Stimulated activated naive CD8-positive, alpha-beta T cell treated with anti-CD3 and anti-CD28 coated beads, Interleukin-15, Interleukin-2, amounts not matched to agents 100 U/mL and 50 U/mL, for 24 hours (primary cell): ENCODE results near the gene CXCL13.
"Not testable (repeated sequence)": the region's sequence is repeated elsewhere in the genome, so short reads cannot be mapped to it uniquely, and the experiment has no call there.

Source experiments
- ATAC-seq: fragments of 150-1000 bp; cut with Tn5 transposase; one replicate; pipeline ENCODE4 v1.10.0; 2021
- DNase-seq: peaks from one replicate; pipeline ENCODE4 v3.0.0; 2021

CXCL13 gene

GRCh38 chr4:77605210-77605902, at the start of gene CXCL13:
TSS of gene CXCL13 (plus strand) at chr4:77605820. CDS start at chr4:77605866, 46 bp downstream.
- no peak for ATAC-seq
- DNase-seq = no peak

GRCh38 chr4:77560170-77560569, 45.5 kb upstream of the CXCL13 start:
- ATAC-seq (no peak), DNase-seq (no peak)

DNA sequence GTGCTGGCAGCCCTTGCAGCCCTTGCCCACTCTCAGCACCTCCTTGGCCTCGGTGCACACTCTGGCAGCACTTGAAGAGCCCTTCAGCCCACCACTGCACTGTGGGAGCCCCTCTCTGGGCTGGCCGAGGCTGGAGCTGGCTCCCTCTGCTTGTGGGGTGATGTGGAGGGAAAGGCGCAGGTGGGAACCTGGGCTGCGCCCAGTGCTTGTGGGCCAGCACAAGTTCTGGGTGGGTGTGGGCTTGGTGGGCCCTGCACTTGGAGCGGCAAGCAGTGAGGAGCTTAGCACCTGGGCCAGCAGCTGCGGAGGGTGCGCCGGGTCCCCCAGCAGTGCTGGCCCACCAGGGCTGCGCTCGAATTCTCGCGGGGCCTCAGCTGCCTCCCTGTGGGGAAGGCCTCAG, 43.9 kb upstream of the CXCL13 start:
- DNase-seq, ATAC-seq: not testable (repeated sequence)

- DNase-seq (no peak), ATAC-seq (no peak)
These were observed 41.4 kb upstream of the CXCL13 start for GRCh38 chr4:77564231-77564630.

DNA sequence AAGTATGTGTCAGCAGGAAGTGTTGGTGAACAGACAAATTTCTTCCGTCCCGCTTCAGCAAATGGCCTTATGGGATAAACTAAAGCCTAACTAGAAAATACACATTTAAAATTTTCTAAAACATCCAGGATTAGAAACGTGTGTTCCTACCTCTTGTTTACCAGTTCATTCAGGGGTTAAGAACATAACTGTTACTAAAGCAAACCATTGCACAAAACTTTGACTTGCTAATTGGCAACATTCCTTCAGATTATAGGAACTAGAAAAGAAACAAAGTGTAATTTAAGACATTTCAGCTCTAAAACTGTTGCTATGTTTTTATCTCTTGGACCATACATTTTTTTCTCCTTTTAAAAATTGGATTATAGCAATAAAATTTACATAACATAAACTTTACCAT, 39.5 kb upstream of the CXCL13 start:
- ATAC-seq = no peak
- DNase-seq = no peak

- ATAC-seq (no peak), DNase-seq (no peak)
These were observed 38.1 kb upstream of the CXCL13 start for GRCh38 chr4:77567549-77567948.

GRCh38 chr4:77570508-77571214, 35.0 kb upstream of the CXCL13 start:
- ATAC-seq, DNase-seq: not testable (repeated sequence)

- DNase-seq (no peak), ATAC-seq (no peak)
These were observed 29.3 kb upstream of the CXCL13 start for GRCh38 chr4:77576351-77576750.

- DNase-seq = no peak
- no peak for ATAC-seq
These were observed 27.5 kb upstream of the CXCL13 start for GRCh38 chr4:77578145-77578544.

GRCh38 chr4:77579406-77580076, 26.1 kb upstream of the CXCL13 start:
- ATAC-seq (peak; percentile 71), DNase-seq (no peak)

- DNase-seq (no peak), ATAC-seq (peak; percentile 73)
These were observed 23.9 kb upstream of the CXCL13 start for GRCh38 chr4:77581724-77582123.

DNA sequence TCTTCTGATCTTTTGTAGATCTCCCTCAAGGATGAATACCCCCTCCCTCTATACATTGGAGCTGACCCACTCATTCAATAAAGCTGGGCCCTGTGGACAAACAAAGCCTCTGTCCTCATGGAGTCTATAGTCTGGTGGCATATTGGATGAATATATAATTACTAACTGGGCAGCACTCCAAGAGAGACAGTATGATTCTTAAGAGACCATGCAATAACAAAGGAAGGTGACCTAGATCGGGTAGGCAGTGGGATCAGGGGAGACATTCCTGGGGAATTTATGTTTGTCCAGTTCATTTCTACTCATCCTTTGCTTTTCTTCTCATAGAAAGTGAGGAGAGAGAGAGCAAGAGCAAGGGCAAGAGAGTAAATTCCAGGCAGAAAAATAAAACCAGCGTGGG, 23.5 kb upstream of the CXCL13 start:
- no peak for DNase-seq
- ATAC-seq = no peak

GRCh38 chr4:77582711-77583110, 22.9 kb upstream of the CXCL13 start:
- DNase-seq (no peak), ATAC-seq (no peak)

DNA sequence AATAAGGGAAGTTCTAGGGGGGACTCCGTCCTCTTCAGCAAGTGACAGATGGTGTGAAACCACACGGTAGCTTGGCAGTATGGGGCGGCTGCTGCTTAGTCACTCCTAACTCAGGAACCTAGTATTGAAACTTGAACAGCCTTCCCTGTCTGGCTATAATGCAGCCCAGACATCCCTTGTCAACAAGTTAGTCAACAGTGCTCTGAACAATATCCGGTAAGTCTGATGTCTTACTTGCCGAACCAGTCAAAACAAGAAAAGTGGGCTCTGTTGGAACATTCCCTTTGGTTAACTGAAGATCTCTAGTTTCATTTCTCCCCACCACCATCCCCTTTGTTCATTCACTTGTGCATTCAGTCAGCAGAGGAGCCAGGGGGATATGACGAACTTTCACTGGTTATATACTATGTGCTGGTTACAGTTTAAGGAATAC, 18.7 kb upstream of the CXCL13 start:
- ATAC-seq = peak; percentile 97
- DNase-seq = peak; percentile 72

DNA sequence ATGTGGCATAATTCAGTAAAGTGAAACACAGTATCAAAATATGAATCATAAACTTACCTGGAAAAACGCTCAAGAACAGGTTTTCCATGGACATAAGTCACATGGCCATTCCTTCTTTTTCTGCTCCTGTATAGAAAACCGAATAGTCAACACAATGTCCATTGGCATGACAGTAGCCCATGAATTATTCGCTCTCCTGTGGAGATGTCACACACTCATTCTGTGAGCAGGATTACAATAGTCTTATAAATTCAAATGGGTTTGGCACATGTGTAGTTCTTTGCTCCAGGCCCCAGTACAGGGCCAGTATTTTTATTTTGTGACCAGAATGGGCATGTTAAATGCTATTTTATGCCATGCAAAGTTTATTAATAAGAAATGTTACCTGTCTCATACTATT, 15.1 kb upstream of the CXCL13 start:
- DNase-seq = no peak

GRCh38 chr4:77591532-77591931, 14.1 kb upstream of the CXCL13 start:
- DNase-seq = no peak
- no peak for ATAC-seq

More for the DNA sequence above, 15.1 kb upstream of the CXCL13 start:
- no peak for ATAC-seq

GRCh38 chr4:77593101-77593500, 12.5 kb upstream of the CXCL13 start:
- no peak for DNase-seq
- peak; percentile 37 for ATAC-seq

DNA sequence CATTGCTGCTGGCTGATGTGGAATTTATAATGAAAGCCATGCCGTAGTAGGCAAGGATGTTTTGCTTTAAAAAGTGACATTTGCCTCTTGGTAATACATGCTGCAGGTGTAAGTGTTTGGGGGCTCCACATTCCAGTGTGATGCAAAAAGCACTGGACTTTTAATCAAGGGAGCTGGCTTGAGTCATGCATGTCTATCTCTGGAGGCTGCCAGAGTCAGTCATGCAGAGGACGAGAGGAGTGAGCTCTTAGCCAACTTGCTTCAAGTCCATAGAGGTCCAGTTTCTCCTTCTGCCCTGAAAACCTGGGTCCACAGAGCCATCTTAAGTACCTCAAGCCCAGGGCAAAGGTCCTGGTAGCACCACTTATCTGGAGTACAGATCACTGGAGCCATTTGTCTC, 11.6 kb upstream of the CXCL13 start:
- ATAC-seq = no peak
- DNase-seq = no peak

DNA sequence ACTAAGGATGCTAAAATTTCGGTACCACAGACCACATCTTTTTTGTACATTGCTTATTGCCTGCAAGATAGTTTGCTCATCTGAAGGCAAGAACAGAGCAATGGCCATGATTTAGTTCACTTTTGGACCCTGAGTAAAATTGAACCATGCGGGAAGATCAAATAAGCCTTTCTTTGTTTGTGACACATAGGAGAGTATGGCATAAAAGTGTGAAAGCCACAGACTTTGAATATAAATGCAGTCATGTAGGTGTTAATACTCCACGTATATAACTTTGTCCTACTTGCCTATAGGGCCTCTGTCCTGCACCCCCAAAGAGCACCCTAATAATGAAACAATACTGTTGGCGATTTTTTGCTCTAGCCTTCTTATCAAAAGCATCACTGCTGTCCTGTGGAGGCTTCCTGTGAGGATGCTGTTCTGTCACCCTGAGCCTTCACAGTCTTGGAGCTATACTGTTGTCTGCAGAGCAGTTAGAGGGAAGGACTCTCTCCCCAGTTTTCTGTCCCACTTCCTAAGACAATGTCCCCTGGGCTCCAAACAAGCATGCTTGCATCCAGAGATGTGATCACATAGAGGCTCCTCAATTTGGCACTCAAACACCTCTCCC, 10.2 kb upstream of the CXCL13 start:
- DNase-seq = no peak
- ATAC-seq = peak; percentile 72

DNA sequence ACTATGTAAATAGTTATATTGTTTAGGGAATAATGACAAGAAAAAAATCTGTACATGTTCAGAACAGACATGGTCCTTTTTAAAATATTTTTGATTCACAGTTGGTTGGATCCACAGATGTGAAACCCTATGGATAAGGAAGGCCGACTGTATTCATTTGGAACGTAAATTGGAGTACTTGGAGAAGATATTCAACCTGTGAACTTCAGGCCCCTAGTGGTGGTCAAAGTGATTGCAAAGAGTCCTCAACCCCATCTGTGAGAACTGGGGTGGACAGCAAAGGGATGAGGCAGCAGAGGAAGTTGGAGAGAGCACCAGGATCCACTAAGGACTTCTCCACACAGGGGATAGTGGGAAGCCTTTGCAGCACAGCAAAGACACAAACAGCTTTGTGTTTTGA, 6.2 kb upstream of the CXCL13 start:
- DNase-seq = peak; percentile 32

GRCh38 chr4:77600521-77601451, 4.8 kb upstream of the CXCL13 start:
- DNase-seq = peak; percentile 40
- ATAC-seq = peak; percentile 58

More for the DNA sequence above, 6.2 kb upstream of the CXCL13 start:
- ATAC-seq = no peak
